B cell (primary cell): ENCODE results near the gene CACNA2D4.

Experiments used
- CTCF ChIP-seq: fragments of 200-600 bp; IDR thresholded peaks from one replicate; pipeline ENCODE4 v1.8.0; 2022; ENCODE audit warnings: antibody characterized with exemption, mild to moderate bottlenecking
- EZH2 ChIP-seq: IDR thresholded peaks from 2 replicates; pipeline ENCODE4 v1.6.1; 2012; ENCODE audit warnings: borderline replicate concordance, low read depth, mild to moderate bottlenecking, moderate library complexity, low read length; ENCODE audit not compliant: insufficient read depth, poor library complexity, severe bottlenecking

DNA sequence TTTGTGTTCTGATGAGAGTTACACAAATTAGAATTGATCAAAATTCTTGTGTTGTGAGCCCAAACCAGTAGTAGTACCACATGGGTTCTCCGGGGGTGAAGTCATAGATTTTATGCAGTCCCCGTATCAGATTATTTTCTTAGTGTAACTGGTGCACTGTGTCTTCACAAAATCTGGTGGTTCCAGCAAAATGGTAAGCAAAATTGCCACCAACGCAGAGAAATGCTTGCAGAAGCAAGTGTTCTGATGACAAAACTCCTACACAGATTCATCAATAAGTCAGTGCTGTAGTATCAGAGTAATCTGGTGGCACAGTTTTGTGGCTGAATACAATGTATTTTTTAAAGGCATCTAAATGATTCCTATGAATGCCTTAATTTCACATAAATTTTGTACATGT lies 1.3 kb upstream of the CACNA2D4 start:
- no peak for TF ChIP-seq EZH2
- no peak for TF ChIP-seq CTCF
